ENCODE results near the gene CLSTN3. TPM values are rescaled to one million over a fixed set of nuclear protein-coding genes. Genes with fewer than 3 reads are reported as not detected.

Gene CLSTN3
- total and polyA plus RNA-seq, 2 of the 13 experiments (the other 11 are each of a cell fraction or from before 2014, with no cell fraction given) = 26.2 to 94.1 TPM

- TF ChIP-seq, protein P1, sequence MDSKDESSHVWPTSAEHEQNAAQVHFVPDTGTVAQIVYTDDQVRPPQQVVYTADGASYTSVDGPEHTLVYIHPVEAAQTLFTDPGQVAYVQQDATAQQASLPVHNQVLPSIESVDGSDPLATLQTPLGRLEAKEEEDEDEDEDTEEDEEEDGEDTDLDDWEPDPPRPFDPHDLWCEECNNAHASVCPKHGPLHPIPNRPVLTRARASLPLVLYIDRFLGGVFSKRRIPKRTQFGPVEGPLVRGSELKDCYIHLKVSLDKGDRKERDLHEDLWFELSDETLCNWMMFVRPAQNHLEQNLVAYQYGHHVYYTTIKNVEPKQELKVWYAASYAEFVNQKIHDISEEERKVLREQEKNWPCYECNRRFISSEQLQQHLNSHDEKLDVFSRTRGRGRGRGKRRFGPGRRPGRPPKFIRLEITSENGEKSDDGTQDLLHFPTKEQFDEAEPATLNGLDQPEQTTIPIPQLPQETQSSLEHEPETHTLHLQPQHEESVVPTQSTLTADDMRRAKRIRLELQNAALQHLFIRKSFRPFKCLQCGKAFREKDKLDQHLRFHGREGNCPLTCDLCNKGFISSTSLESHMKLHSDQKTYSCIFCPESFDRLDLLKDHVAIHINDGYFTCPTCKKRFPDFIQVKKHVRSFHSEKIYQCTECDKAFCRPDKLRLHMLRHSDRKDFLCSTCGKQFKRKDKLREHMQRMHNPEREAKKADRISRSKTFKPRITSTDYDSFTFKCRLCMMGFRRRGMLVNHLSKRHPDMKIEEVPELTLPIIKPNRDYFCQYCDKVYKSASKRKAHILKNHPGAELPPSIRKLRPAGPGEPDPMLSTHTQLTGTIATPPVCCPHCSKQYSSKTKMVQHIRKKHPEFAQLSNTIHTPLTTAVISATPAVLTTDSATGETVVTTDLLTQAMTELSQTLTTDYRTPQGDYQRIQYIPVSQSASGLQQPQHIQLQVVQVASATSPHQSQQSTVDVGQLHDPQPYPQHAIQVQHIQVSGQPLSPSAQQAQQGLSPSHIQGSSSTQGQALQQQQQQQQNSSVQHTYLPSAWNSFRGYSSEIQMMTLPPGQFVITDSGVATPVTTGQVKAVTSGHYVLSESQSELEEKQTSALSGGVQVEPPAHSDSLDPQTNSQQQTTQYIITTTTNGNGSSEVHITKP (CRISPR knock-in tag; IDR thresholded peaks at IDR 0.05; ENCODE audit: low read depth) = no peak
- no peak for TF ChIP-seq NCOR1 (IDR thresholded peaks at IDR 0.05; ENCODE audit: borderline replicate concordance, low read length)
- no peak for TF ChIP-seq FLYWCH1 (CRISPR knock-in tag; IDR thresholded peaks at IDR 0.05)
- TF ChIP-seq THYN1 (CRISPR knock-in tag; IDR thresholded peaks at IDR 0.05; ENCODE audit: borderline replicate concordance, low read depth) = no peak
- peak; percentile 61; the same call in 1 of the 2 replicates for TF ChIP-seq GATAD1 (CRISPR knock-in tag; IDR thresholded peaks at IDR 0.05)
- TF ChIP-seq SMAD1 (CRISPR knock-in tag; IDR thresholded peaks at IDR 0.05; ENCODE audit: borderline replicate concordance, low read depth) = no peak
- no peak for TF ChIP-seq ZNF33A (CRISPR knock-in tag; IDR thresholded peaks at IDR 0.05; ENCODE audit: borderline replicate concordance)
- TF ChIP-seq ZC3H13 (CRISPR knock-in tag; IDR thresholded peaks at IDR 0.05) = no peak
- no peak for TF ChIP-seq MIER2 (CRISPR knock-in tag; IDR thresholded peaks at IDR 0.05)
- no peak for TF ChIP-seq ZZZ3 (CRISPR knock-in tag; IDR thresholded peaks at IDR 0.05; ENCODE audit: borderline replicate concordance)
- TF ChIP-seq RORA (CRISPR knock-in tag; IDR thresholded peaks at IDR 0.05) = no peak
- TF ChIP-seq ZNF3 (CRISPR knock-in tag; IDR thresholded peaks at IDR 0.05) = no peak
- TF ChIP-seq, protein P2, sequence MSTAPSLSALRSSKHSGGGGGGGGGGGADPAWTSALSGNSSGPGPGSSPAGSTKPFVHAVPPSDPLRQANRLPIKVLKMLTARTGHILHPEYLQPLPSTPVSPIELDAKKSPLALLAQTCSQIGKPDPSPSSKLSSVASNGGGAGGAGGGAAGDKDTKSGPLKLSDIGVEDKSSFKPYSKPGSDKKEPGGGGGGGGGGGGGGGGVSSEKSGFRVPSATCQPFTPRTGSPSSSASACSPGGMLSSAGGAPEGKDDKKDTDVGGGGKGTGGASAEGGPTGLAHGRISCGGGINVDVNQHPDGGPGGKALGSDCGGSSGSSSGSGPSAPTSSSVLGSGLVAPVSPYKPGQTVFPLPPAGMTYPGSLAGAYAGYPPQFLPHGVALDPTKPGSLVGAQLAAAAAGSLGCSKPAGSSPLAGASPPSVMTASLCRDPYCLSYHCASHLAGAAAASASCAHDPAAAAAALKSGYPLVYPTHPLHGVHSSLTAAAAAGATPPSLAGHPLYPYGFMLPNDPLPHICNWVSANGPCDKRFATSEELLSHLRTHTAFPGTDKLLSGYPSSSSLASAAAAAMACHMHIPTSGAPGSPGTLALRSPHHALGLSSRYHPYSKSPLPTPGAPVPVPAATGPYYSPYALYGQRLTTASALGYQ (CRISPR knock-in tag; IDR thresholded peaks at IDR 0.05) = peak; percentile 43; the same call in 1 of the 2 replicates
- no peak for TF ChIP-seq HMG20A (CRISPR knock-in tag; IDR thresholded peaks at IDR 0.05; ENCODE audit: borderline replicate concordance)
- no peak for TF ChIP-seq CREB3 (CRISPR knock-in tag; IDR thresholded peaks at IDR 0.05)
- no peak; the same call in 1 of the 2 replicates for TF ChIP-seq EED (CRISPR knock-in tag; IDR thresholded peaks at IDR 0.05)
- no peak for TF ChIP-seq FOXA1 (IDR thresholded peaks at IDR 0.05)
- TF ChIP-seq FOXA1 (CRISPR knock-in tag; IDR thresholded peaks at IDR 0.05) = no peak
- TF ChIP-seq CREM (IDR thresholded peaks at IDR 0.05) = peak; percentile 30; the same call in 1 of the 2 replicates
- TF ChIP-seq CREM (CRISPR knock-in tag; IDR thresholded peaks at IDR 0.05) = no peak
- TF ChIP-seq PHF20 (CRISPR knock-in tag; IDR thresholded peaks at IDR 0.05) = peak; percentile 52
- TF ChIP-seq SPEN (CRISPR knock-in tag; IDR thresholded peaks at IDR 0.05; ENCODE audit: low read depth) = no peak; the same call in 1 of the 2 replicates
- no peak for TF ChIP-seq ZNF160 (CRISPR knock-in tag; IDR thresholded peaks at IDR 0.05)
Observed at GRCh38 chr12:7108796-7109571, 21.2 kb upstream of the CLSTN3 start, which contains the start of gene C1RL (continued).

All from HepG2 (cell line).